Coronary artery (tissue), 2 donors: ENCODE results near the gene CCN5.
A peak's percentile ranks its signal among the peaks of the same experiment; 100 is the strongest.

ENCODE experiments used
- DNase-seq: peaks from one replicate; pipeline ENCODE4 v3.0.0-alpha.2; 2017; ENCODE audit warnings: low spot score
- H3K27ac ChIP-seq, 2 donors: fragments of 200-600 bp; sonication (generic); one replicate each; pipeline ENCODE4 v1.5.1; 2016 to 2019
- H3K4me3 ChIP-seq: fragments of 200-600 bp; sonication (generic); 2 replicates; pipeline ENCODE4 v1.5.1; 2016; ENCODE audit warnings: mild to moderate bottlenecking, moderate library complexity
- TF ChIP-seq, protein P1 (sequence below): fragments of 200-600 bp; sonication (generic); IDR thresholded peaks from one replicate; pipeline ENCODE4 v1.5.1; 2019; ENCODE audit warnings: antibody characterized with exemption

CCN5 gene

DNA sequence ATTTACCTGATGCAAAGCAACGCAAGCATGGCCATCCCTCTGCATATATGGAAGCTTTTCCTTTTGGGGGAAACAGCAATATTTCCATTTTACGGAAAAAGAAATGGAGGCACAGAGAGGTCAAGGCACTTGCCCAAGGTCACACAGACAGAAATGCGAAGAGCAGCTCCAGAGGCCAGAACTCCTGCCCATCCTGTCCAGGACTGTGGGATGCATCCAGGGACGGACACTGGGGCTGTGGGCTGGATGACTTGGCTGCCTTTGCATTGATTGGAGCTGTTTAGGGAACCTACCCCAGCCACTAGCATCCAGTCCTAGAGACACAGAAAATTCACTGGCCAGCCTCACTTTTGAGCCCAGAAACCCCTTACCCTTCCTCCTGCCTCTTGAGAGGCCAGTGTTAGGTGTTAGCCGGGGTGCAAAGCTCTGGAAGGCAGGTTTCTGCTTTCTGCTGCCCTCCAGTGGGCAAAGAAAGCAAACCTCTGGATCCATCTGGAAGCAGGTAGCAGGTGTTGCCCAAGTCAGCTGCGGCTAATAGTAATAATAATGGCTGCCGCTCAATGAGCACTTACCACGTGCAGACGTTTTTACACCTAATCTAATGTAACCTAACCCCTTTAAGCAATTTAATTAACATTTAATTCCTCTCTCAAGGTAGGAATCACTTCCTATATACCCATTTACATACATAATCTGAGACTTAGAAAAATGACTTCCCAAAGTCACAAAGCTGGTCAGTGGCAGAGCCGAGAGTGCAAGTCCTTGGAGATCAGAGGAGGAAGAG, 31.7 kb upstream of the CCN5 start:
- H3K4me3 ChIP-seq, result no peak overlapping the region
- no peak for DNase-seq
- H3K27ac ChIP-seq, result no peak overlapping the region
- TF ChIP-seq, protein P1, sequence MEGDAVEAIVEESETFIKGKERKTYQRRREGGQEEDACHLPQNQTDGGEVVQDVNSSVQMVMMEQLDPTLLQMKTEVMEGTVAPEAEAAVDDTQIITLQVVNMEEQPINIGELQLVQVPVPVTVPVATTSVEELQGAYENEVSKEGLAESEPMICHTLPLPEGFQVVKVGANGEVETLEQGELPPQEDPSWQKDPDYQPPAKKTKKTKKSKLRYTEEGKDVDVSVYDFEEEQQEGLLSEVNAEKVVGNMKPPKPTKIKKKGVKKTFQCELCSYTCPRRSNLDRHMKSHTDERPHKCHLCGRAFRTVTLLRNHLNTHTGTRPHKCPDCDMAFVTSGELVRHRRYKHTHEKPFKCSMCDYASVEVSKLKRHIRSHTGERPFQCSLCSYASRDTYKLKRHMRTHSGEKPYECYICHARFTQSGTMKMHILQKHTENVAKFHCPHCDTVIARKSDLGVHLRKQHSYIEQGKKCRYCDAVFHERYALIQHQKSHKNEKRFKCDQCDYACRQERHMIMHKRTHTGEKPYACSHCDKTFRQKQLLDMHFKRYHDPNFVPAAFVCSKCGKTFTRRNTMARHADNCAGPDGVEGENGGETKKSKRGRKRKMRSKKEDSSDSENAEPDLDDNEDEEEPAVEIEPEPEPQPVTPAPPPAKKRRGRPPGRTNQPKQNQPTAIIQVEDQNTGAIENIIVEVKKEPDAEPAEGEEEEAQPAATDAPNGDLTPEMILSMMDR, result peak; percentile 26

GRCh38 chr20:44684047-44684967, 30.9 kb upstream of the CCN5 start:
- H3K27ac ChIP-seq, result peak overlapping the region in 1 of 2 donors; percentile 28
- no peak for DNase-seq
- no peak overlapping the region for H3K4me3 ChIP-seq
- TF ChIP-seq, protein P1, result no peak

- H3K4me3 ChIP-seq, result no peak overlapping the region
- DNase-seq, result no peak
- TF ChIP-seq, protein P1, result no peak
These were observed 28.2 kb upstream of the CCN5 start for GRCh38 chr20:44686934-44687333.

GRCh38 chr20:44688053-44688625, 27.0 kb upstream of the CCN5 start:
- Histone ChIP-seq H3K4me3 (no peak overlapping the region), H3K27ac (no peak overlapping the region)
- DNase-seq, result no peak
- TF ChIP-seq, protein P1, result no peak

More at GRCh38 chr20:44686934-44687333, 28.2 kb upstream of the CCN5 start:
- H3K27ac ChIP-seq, result no peak overlapping the region

DNA sequence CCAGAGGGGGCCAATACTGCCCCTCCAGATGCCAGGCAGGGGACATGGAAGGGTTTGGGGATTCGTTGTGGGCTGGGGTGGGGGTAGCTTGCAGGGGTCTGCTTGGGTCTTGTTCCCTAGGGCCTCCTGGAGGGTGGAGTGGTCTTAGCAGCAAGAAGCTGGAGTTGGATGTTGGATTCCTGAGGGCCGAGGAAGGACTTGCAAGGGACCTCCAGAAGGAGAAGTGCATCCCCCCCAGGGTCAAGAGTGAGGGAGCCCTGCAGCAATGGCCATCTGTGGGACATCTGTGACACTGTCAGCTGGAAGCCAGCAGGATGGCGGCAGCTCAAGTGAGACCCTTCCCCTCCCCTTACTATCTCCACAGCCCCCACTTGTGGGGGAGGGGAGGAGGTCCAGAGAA, 25.4 kb upstream of the CCN5 start:
- Histone ChIP-seq H3K4me3 (no peak overlapping the region), H3K27ac (peak overlapping the region; percentile 87 to 94)
- DNase-seq, result peak; percentile 72
- TF ChIP-seq, protein P1, result no peak

DNA sequence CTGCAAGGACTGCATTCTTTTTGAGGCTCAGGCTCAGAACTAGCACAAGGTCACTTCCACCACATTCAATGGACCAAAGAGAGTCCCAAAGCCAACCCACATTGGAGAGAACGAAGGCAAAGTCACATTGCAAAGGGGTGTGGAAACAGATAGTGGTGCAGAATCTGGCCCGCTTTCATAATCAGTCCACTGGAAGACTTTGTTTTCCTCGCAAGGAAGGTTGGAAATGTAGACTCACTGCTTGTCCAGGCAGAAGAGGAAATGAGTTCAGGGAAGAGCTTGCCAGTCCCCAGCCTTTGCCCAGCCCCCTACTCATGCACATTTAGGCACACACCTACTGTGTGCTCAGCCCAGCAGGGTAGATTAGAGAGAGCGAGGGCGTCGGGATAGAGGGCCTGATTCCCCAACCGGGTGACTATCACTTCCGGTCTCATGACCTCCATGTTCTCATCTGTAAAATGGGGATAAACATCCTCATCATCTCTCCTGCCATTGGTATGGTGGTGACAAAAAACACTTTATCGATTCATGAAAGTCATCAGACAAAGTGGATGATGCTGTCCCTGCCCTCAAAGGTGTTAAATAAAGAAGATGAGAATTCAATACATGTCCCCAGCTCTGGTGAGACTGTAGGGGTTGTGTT, 24.3 kb upstream of the CCN5 start:
- Histone ChIP-seq H3K4me3 (no peak overlapping the region), H3K27ac (peak overlapping the region; percentile 87 to 94)
- peak; percentile 79 for DNase-seq
- TF ChIP-seq, protein P1, result no peak
